HG02763 (cell line): ENCODE data around the gene SERINC2.
A peak's percentile ranks its signal among the peaks of the same experiment; 100 is the strongest.
"Not testable (repeated sequence)": the region's sequence is repeated elsewhere in the genome, so short reads cannot be mapped to it uniquely, and the experiment has no call there.

Experiments used
- ATAC-seq: cut with Tn5 transposase; IDR thresholded peaks from one replicate; pipeline ENCODE4 v1.9.1; 2021; ENCODE audit warnings: mild to moderate bottlenecking, moderate library complexity; ENCODE audit not compliant: unreplicated experiment

SERINC2 gene

DNA sequence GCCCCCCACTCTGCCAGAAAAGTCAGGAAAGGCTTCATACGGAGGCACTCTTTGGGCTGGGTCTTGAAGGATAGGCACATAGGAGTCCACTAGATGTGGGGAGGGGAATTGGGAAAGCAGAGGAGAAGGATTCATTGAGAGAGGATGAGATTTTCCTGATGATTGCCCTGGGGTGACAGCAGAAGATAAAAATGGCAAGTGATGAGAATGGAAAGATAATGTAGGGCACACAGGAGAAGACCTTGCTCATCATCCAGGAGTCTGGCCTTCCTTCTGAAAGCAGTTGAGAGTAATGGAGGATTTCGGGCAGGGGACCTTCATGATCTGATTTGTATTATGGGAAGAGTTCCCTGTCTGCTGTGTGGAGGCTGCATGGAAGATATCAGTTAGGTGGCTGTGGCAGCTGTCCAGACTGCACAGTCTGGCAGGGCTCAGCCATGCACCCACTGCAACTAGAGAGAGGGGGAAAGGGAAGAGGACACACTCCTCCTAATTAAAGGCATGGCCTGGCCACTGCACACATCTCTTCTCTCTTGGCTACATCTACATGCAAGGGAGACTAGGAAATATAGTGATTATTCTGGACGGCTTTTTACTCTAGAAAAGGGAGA is 30.5 kb upstream of the SERINC2 start:
- no peak for ATAC-seq

DNA sequence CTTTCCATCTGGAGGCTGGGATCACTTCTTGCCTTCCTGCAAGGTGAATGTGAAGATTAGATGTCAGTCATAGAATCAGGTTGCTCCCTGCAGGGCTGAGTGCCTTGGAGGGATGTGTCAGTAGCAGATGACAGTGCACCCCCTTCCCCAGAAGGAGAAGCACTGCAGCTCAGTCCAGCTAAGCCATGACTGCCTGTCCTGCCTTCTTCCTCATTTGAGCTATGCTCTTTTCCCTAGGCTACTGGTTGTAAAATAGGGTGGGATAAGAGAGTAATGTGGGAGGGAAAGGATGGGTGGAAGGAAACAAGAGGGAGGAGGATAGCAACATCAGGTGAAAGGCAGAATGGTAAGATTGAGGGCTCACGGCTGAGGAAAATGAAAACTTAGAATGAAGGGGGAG is 29.0 kb upstream of the SERINC2 start:
- no peak for ATAC-seq

DNA sequence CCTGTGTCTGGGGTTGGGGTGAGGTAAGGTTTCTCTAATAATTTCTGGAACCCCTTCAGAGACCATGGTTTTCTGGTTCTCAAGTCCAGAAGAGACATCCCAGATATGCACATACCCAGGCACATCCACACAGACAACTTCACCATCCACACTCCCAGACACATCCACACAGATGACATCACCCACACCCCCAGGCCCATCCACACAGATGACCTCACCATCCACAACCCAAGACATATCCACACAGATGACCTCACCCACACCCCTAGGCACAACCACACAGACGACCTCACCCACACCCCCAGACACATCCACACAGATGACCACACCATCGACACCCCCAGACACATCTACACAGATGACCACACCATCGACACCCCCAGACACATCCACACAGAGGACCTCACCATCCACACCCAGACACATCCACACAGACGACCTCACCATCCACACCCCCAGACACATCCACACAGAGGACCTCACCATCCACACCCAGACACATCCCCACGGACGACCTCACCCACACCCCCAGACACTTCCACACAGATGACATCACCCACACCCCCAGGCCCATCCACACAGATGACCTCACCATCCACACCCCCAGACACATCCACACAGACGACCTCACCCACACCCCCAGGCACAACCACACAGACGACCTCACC is 26.3 kb upstream of the SERINC2 start:
- ATAC-seq = not testable (repeated sequence)

DNA sequence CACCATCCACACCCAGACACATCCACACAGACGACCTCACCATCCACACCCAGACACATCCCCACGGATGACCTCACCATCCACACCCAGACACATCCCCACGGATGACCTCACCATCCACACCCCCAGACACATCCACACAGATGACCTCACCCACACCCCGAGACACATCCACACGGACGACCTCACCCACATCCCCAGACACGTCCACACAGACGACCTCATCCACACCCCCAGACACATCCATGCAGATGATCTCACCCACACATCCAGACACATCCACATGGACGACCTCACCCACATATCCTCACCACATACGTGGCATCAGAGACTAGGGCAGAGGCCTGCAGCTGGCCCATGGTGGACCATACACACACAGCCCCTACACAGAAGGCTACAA is 25.4 kb upstream of the SERINC2 start:
- ATAC-seq = no peak

DNA sequence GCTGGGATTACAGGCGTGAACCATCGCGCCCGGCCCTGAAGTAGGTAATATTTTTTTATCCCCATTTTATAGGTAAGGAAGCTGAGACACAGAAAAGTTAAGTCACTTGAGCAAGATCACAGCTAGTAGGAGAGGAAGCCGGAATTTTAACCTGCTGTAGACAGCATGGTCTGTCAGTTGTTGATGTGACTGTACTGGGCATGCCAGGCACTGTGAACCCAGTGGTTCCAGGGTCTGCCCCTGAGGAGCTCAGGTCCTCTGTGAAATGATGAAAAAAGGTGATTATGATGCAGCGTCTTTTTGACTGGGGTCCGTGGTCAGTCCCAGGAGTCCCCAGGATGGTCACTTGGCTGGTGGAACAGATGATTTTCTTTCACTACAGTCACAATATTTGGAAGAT is 23.4 kb upstream of the SERINC2 start:
- no peak for ATAC-seq

DNA sequence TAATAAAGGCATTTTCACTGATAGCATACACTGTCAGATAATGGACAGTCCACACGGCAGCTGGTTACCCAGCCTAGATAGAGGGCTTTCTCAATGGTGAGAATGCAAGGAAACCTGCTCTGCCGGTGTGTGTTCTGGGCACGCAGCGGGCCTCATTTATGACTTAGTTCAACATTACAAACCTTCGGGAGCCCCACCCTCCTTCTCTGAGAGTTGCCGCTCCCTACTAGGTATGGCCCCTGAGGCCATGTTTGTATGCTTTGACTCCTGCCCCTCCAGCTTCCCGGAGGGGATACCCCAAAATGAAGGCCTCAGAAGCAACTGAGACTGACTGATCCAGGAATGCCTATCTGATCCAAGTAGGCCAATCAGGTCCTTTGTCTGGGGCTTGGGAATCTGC is 22.9 kb upstream of the SERINC2 start:
- ATAC-seq = no peak

DNA sequence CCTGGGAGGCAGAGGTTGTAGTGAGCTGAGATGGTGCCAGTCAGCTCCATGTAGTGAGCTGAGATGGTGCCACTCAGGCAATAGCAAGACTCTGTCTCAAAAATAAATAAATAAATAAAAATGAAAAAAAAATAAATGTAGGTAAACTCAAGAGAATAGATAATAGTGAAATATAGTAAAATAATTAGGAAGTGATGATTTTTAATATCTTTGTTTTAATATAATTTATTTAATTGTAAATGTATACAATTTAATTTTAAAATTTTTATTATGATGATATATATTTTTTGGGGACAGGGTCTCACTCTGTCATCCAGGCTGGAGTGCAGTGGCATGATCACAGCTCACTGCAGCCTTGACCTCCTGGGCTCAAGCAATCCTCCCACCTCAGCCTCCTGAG is 19.6 kb upstream of the SERINC2 start:
- ATAC-seq = no peak

DNA sequence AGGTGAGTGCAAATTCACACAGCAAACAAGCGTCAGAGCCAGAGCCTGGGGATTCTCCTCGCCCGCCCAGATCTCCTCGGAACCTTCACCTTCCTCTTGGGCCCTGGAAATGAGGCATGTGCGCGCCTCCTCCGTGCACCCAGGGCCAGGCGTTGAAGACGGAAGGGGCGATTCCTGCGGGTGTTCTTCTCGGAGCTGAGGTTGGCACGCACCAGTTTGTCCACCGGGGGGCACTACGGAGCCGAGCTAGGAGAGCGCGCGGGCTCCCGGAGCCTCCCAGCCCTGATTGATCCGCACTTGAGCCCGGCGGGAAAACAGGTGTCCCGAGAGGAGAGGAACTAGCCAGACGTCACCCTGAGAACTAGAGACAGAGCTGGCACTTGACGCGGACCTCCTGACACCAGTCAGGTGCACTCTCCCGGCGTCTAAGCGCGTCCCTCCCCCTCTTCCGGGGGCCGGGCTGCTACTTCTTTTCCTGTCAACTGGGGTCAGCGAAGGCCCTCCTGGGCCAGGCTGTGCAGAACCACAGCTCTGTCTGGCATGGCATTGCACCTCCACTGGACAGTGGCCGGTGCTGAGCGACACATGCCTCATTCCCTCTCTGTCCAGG is 18.3 kb upstream of the SERINC2 start:
- ATAC-seq = peak; percentile 56

DNA sequence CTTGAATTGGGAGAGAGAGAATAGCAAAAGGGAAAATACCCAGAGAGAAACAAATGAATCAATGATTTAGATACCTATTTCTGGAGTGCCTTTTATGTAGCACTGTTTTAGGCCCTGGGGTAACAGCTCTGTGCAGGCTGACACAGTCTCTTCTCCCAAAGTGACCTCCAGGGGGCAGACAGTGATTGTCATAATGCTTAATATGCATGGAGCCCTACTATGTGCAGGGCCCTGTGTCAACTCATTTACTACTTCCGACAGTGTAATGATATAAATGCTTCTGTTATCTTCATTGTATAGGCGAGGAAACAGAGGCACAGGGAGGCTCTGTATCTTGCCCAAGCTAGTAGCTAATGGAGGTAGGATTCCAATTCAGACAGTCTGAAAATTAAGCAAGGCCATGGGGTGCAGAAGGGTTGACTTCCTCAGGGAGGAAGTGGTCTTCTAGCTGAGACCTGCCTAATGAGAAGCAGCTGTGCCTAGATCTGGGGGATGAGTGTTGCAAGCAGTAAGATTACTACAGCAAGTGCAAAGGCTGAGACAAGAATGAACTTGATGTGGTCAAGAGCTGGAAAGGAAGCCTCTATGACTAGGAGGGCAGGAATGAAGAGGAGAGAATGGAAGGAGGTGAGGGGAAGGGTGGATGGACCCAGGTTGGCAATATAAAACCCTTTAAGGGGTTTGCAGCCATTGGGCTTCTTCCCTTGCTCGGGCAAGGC is 16.2 kb upstream of the SERINC2 start:
- no peak for ATAC-seq

DNA sequence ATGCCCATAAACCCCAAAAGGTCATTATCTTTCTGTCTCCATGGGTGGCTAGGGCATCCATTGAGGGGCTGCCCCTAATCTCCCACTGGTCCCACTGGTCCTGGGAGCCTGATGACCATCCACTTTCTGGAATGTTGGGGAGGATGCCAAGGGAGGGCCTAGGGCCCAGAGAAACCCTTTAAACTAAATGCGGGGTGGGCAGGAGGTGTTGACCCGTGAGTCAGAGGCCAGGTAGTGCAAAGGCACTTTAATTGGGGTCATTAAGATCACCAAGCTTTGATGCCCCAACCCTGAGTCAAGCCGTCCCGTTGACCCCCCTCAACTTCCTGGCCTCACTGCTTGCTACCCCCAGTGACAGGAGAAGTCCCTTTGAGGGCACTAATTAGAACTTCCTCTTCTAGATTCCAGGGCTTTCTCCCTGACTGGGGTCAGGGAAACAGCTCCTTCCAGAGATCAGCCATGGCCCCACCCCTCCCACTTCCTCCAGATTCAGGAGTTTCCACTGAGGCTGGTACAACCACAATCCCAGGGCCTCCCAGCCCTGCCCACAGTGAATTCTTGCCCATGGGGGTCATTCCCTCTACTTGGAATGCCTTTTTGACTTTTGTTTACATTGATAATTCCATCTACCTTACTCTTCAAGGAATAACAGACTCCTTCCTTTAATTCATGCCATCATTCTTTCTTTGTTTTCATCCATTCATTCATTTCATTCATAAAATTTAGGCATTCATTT is 15.5 kb upstream of the SERINC2 start:
- no peak for ATAC-seq

DNA sequence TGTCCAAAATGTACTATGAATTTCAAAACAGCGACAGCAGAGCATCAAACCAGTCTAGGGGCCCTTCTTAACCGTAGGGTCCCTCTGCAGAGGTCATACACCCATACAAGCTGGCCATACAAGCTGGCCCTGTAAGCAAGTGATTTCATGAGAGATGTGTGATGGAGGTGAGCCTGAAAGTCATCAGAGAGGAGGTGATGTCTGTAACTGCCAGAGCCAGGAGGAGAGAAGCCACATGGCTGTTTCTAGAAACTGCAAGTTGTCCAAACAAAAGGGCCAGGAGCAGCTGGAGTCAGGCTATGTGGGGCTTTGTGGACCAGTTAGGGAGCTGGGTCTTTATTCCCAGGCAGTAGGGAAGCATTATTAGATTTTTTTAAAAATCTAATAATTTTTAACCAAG is 14.8 kb upstream of the SERINC2 start:
- ATAC-seq = no peak

DNA sequence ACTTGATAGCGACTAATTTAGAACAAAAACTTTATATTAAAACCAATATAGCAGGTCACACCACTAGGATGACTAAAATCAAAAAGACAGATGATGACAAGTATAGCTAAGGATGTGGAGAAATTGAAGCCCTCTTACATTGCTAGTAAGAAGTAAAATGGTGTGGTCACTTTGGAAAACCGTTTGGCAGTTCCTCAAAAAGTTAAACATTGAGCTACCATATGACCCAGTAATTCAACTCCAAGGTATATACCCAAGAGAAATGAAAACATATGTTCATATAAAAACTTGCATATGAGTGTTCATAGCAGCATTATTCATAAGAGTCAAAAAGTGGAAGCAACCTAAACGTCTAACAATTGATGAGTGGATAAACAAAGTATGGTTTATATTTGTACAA is 13.0 kb upstream of the SERINC2 start:
- no peak for ATAC-seq

DNA sequence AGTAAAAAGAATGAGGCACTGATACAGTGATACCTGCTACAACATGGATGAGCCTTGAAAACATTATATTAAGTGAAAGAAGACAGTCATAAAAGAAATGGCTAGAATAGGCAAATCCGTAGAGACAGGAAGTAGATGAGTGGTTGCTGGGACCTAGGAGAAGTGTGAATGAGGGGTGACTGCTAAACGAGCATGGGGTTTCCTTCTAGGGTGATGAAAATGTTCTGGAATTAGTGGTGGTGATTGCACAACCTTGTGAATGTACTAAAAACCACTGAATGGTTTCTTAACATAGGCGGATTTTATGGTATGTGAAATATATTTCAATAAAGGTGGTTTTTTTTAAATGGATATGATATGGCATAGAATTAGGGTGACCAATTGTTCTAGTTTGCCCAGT is 12.6 kb upstream of the SERINC2 start:
- ATAC-seq = no peak

DNA sequence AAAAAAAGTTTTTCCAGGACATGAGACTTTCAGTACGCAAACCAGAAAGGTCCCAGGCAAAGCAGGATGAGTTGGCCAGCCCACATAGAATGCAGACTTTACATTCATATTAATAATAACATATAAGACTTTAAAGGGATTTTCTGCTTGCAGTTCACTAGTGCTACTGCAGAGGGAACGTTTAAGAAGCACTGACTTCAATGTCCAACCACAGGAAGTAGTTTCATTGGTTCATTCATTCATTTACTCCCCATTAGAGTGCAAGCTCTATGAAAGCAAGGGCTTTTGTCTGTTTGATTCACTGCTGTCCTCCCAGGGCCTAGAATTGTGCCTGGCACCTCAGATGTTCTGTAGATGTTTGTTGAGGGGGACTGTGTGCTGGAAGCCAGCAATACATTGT is 11.8 kb upstream of the SERINC2 start:
- no peak for ATAC-seq

DNA sequence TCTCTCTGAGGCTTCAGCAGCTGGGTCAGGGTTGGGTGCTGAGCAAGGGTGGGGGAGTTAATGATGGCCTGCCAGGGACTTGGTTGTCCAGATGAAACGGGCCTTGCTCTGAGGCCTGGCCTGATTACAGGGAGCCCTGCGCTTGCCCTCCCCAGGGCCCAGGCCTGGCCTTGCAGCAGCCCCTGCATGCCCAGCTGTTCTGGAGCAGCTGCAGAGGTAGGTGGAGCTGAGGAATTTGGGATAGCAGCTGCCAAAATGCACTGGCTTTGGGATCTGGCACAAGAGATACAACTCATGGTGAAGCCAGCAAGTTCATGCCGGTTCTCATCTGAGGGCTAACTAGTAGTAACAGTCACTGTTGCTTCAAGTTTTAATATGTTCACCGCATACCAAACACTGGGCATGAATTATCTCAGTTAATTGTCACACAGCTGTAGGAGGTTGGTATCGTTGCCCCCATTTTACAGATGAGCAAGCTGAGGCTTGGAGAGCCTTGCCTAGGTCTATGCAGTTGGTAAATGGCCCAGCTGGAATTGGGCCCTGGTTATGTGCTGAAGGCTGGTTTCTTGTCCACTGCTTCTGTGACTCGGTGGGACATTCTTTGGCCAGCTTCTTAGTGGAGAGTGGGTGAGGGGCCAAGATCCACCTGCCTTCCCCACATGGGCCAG is 7.3 kb upstream of the SERINC2 start:
- no peak for ATAC-seq

DNA sequence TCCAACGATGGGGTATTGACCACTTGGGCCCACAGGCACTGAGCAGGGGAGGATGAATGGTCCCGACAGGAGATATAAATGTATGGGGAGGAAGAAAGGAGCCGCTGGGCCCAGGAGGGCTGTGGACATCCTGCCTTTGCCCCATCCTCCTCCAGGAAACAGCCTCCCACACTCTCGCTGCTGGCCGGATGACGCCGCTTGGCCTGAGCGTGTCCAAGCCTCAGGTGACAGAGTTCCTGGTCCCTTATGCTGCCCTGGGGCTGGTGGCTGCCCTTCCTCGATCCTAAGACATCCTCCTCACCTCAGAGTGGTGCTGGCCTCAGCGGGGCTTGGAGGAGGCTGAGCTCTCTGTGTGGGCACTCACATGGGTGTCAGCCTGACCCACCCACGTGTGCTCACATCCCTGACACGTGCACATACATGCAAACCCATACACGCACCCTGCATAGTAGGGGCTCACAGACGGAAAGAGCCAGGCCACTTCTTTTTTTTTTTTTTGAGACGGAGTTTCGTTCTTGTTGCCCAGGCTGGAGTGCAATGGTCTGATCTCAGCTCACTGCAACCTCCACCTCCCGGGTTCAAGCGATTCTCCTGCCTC is 5.9 kb upstream of the SERINC2 start:
- no peak for ATAC-seq

DNA sequence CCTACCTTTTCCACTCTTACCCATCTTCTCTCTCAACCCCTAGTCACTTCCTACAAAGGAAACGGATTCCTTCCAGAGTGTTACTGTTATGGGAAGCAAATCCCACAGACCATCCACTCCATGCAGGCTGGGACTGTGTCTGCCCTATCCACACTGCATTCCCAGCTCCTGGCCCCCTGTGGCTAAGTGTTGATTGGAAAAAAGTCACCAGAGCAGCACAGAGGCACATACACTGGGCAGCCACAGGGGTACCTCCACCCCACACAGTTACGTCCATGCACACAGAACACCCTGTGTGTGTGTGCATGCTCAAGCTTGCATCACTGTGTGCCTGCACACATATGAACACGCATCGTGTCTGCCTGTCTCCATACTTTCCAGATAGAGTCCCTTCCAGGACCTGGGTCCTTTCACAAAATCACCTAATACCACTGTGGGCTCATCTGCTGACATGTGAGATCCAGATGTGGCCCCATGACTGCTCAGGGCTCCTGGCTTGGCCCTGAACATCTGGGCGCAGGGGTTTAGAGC is 4.2 kb upstream of the SERINC2 start:
- ATAC-seq = no peak

DNA sequence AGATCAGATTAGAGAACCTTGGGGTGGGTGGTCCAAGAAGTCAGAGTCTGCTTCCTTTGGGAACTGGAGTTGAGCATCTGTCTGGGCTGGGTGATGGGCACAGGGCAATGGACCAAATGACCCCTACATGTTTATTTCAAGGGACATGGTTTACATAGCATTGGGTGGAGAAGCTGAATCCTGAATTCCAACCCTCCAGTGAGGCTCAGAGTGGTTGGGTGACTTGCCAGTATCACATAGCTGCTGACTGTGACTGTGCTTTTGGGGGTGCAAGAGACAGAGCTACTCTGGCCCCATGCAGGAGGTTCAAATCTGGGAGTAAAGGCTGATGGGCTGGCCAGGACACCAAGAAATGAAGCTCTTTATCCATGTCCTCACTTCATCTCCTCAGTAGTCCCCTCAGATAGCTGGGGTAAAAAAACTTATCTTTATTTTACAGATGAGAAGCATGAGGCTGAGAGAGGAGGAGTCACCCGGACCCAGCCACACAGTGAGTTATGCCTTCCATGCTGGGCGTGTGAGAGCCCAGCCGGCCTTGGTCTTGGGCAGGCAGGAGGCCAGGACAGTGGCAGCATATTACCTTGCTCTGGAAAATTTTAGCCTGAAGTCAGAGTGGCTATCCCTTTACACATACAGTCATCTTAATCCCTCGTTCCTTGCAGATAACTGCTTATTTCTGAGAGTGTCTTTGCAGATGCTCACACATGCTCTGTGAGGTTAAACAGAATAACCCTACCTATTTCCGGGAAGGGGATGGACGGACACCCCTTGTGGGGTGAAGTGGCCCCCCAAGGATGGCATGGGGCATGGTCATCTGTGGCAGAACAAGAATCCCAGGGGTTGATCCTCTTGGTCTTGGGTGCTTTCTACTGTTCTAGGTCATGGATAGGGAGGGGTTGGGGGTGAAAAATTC is 2.8 kb upstream of the SERINC2 start:
- no peak for ATAC-seq

DNA sequence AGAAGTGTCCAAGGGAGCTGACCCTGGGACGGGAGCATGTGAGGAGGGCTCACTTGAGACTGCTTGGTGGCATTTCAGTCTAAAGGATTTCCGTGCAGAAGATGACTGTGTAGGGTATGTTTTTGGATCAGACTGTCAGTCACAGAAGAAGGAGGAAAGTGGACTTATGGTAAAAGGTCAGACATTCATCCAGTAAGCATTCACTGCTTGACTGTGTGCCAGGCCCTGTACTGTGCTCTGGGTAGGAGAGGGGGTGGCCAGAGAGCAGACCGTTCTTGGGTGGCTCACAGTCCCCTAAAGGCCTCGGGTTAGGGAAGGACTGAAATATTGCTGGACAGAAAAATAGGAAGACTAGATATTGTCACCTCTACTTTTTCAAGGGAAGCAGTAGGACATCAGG is 2.1 kb upstream of the SERINC2 start:
- no peak for ATAC-seq
